Endothelial cell of umbilical vein (primary cell): Measurements from ENCODE around the gene SPAAR. TPM values are rescaled to one million over a fixed set of nuclear protein-coding genes. Genes with fewer than 3 reads are reported as not detected.
A peak's percentile ranks its signal among the peaks of the same experiment; 100 is the strongest.

Experiments
- BruUV-seq: library from RNA; stranded (reverse); fragments of 400-500 nt; replicated peaks from 2 replicates; lab custom pipeline; 2021; lab: Mats Ljungman, UMichigan
- CTCF ChIA-PET: fragments of 300-600, 350-600 bp; sonication (Branson Sonifier 250); formaldehyde crosslinking; loops from one replicate; lab custom pipeline; 2021; ENCODE audit warnings: antibody characterized with exemption, inconsistent platforms; lab: Charles Lee
- POLR2A ChIA-PET: fragments of 300-600, 350-600 bp; sonication (Branson Sonifier 250); formaldehyde crosslinking; loops from one replicate; lab custom pipeline; 2021; ENCODE audit warnings: antibody characterized with exemption, inconsistent platforms; lab: Charles Lee
- DNase-seq: peaks from one replicate; pipeline ENCODE4 v3.0.0-alpha.2; 2011; ENCODE audit warnings: low read depth, low spot score
- FAIRE-seq: peaks from 2 replicates; lab custom pipeline; 2011; peaks lifted over from hg19 to GRCh38; lab: Jason Lieb, UNC
- H2AFZ ChIP-seq: 2 replicates; pipeline ENCODE4 v1.6.0; 2012; ENCODE audit warnings: low read depth, low read length, control low read depth, inconsistent platforms
- H3K27ac ChIP-seq: 2 replicates; pipeline ENCODE4 v1.5.1; 2011; ENCODE audit warnings: low read depth, mild to moderate bottlenecking, control low read depth, low read length, moderate library complexity; ENCODE audit not compliant: insufficient read depth
- H3K27me3 ChIP-seq, 2 experiments: 2 replicates each; pipeline versions ENCODE4 v1.6.0 to v1.6.1; 2011; ENCODE audit warnings: low read length in 2 of 2, mixed read lengths in 1 of 2; ENCODE audit not compliant: control insufficient read depth in 2 of 2, insufficient read depth in 2 of 2
- H3K36me3 ChIP-seq, 2 experiments: 2 replicates in 1 of 2; 3 replicates in 1 of 2; pipeline ENCODE4 v1.5.1; 2011; ENCODE audit warnings: low read length in 2 of 2, mild to moderate bottlenecking in 1 of 2, moderate library complexity in 1 of 2; ENCODE audit not compliant: control insufficient read depth in 2 of 2, insufficient read depth in 2 of 2; ENCODE audit errors: extremely low read depth in 1 of 2
- H3K4me1 ChIP-seq: 3 replicates; pipeline ENCODE4 v1.5.1; 2011; ENCODE audit warnings: mild to moderate bottlenecking, low read length; ENCODE audit not compliant: control insufficient read depth, insufficient read depth; ENCODE audit errors: extremely low read depth
- H3K4me2 ChIP-seq: 2 replicates; pipeline ENCODE4 v1.6.1; 2011; ENCODE audit warnings: low read length, control low read depth, mixed read lengths; ENCODE audit not compliant: insufficient read depth
- H3K4me3 ChIP-seq, 3 experiments: fragments of 200-600 bp in 1 of 3; sonication (generic), shearing (Covaris generic) in 1 of 3; replicated peaks in 1 of 3; 2 replicates each; pipeline ENCODE4 v1.5.1; 2011 to 2016; ENCODE audit warnings: control low read depth in 3 of 3, low read length in 3 of 3, mild to moderate bottlenecking in 2 of 3, inconsistent platforms in 1 of 3, low read depth in 1 of 3, moderate library complexity in 1 of 3; ENCODE audit not compliant: insufficient read depth in 1 of 3
- H3K79me2 ChIP-seq: 2 replicates; pipeline ENCODE4 v1.6.0; 2012; ENCODE audit warnings: low read length, inconsistent platforms; ENCODE audit not compliant: control insufficient read depth, insufficient read depth
- H3K9ac ChIP-seq: replicated peaks from 2 replicates; pipeline ENCODE3; 2011; ENCODE audit warnings: low read length, control low read depth; ENCODE audit not compliant: insufficient read depth; ENCODE audit errors: extremely low read depth
- H3K9me1 ChIP-seq: replicated peaks from 3 replicates; pipeline ENCODE4 v1.6.0; 2011; ENCODE audit warnings: mild to moderate bottlenecking, low read length; ENCODE audit not compliant: control insufficient read depth, insufficient read depth; ENCODE audit errors: extremely low read depth
- H3K9me3 ChIP-seq: replicated peaks from 2 replicates; pipeline ENCODE4 v1.5.1; 2012; ENCODE audit warnings: low read length, inconsistent platforms; ENCODE audit not compliant: control insufficient read depth, insufficient read depth
- H4K20me1 ChIP-seq: replicated peaks from 2 replicates; pipeline ENCODE3; 2011; ENCODE audit warnings: mild to moderate bottlenecking, low read length; ENCODE audit not compliant: control insufficient read depth, insufficient read depth; ENCODE audit errors: extremely low read depth
- CTCF ChIP-seq, 2 donors: IDR thresholded peaks; 1 replicate in 1 of 2; 2 replicates in 1 of 2; pipeline ENCODE4 v1.5.1; 2011; ENCODE audit warnings: low read length in 2 of 2, mild to moderate bottlenecking in 2 of 2, moderate library complexity in 2 of 2, control low read depth in 1 of 2, inconsistent platforms in 1 of 2, low read depth in 1 of 2; ENCODE audit not compliant: insufficient read depth in 1 of 2; ENCODE audit errors: extremely low read depth in 1 of 2
- EZH2 ChIP-seq: IDR thresholded peaks from 2 replicates; pipeline ENCODE4 v1.6.1; 2012; ENCODE audit warnings: borderline replicate concordance, low read depth, mild to moderate bottlenecking, moderate library complexity, low read length, inconsistent platforms; ENCODE audit not compliant: severe bottlenecking
- FOS ChIP-seq: IDR thresholded peaks from 2 replicates; pipeline ENCODE4 v1.6.1; 2011; ENCODE audit warnings: mild to moderate bottlenecking, low read length, moderate library complexity, borderline replicate concordance; ENCODE audit not compliant: insufficient read depth
- GATA2 ChIP-seq: IDR thresholded peaks from 2 replicates; pipeline ENCODE4 v1.7.0; 2011; ENCODE audit warnings: low read depth, mild to moderate bottlenecking, moderate library complexity, mixed read lengths, low read length; ENCODE audit not compliant: insufficient read length, insufficient read depth
- JUN ChIP-seq: IDR thresholded peaks from 2 replicates; pipeline ENCODE4 v1.6.1; 2011; ENCODE audit warnings: borderline replicate concordance, low read depth; ENCODE audit not compliant: insufficient read length, insufficient read depth
- MAX ChIP-seq: IDR thresholded peaks from 2 replicates; pipeline ENCODE4 v1.6.1; 2011; ENCODE audit not compliant: insufficient read depth, insufficient read length
- MYC ChIP-seq: IDR thresholded peaks from one replicate; pipeline ENCODE4 v1.6.1; 2011; ENCODE audit warnings: mild to moderate bottlenecking, low read depth, low read length
- POLR2A ChIP-seq: IDR thresholded peaks from 2 replicates; pipeline ENCODE4 v1.6.1; 2012; ENCODE audit warnings: low read depth, mild to moderate bottlenecking, control low read depth, low read length
- POLR2AphosphoS5 ChIP-seq: IDR thresholded peaks from 2 replicates; pipeline ENCODE4 v1.6.1; 2012; ENCODE audit warnings: low read depth, mild to moderate bottlenecking, control low read depth, low read length, moderate library complexity; ENCODE audit not compliant: insufficient read depth
- dilution Hi-C: fragments of 300-500 bp; cut with MboI; formaldehyde crosslinking; loops from one replicate; pipeline ENCODE4 v1.15.0; 2019; ENCODE audit warnings: low sequenced_read_pairs; ENCODE audit not compliant: extremely low pct_ligation_motif_present
- intact Hi-C: fragments of 100-400 bp; cut with micrococcal nuclease; formaldehyde crosslinking; loops from one replicate; pipeline ENCODE4 v1.10.0; 2022
- polyA plus RNA-seq, 4 experiments: library from polyadenylated mRNA; depleted of rRNA in 3 of 4; stranded (reverse) in 3 of 4; unstranded in 1 of 4; fragments of >200 nt; gene quantifications; 2 replicates each; pipeline versions ENCODE4 v1.2.1 to v1.2.3, GENCODE V29; 2011 to 2012; ENCODE audit warnings: missing spikeins in 1 of 4
- total RNA-seq: library from RNA; stranded (reverse); gene quantifications from 2 replicates; pipeline ENCODE4 v1.2.3, GENCODE V29; 2021

Gene SPAAR
- total and polyA plus RNA-seq, 2 donors (not counting 3 experiments of a cell fraction or from before 2014, with no cell fraction given) = 20.8 to 24.8 TPM

GRCh38 chr9:35910613-35911359 is 1.5 kb downstream of the SPAAR start:
- DNase-seq (peak; percentile 86), FAIRE-seq (peak; percentile 66)
- ChIA-PET CTCF (interaction anchor here (0.7 to 6.4 kb wide), 24 partner anchors 8 to 191 kb away, joined by 3 to 46 read pairs (median 5); partner anchors contain the start of genes FAM221B, HINT2, NPR2 and TMEM8B), POLR2A (no interaction called here)
- Histone ChIP-seq H3K79me2 (peaks cover 39% of the 10 kb centered on the region), H3K9me3 (no peaks in the 10 kb centered on the region), H3K9me1 (no peaks in the 10 kb centered on the region), H3K36me3 (no peaks in the 10 kb centered on the region), H3K4me1 (peaks cover 68% of the 10 kb centered on the region), H3K4me3 (peak overlapping the region in 2 of 3 experiments; percentile 4 to 53), H4K20me1 (no peaks in the 10 kb centered on the region), H2AFZ (no peak overlapping the region), H3K4me2 (peak overlapping the region; percentile 63), H3K27me3 (no peaks in the 10 kb centered on the region), H3K9ac (peak overlapping the region; percentile 77), H3K27ac (peak overlapping the region; percentile 94)
- intact Hi-C loops = loop anchor here (1.0 kb wide), 1 partner anchor 84 kb away; no protein-coding TSS in a partner anchor
- BruUV-seq = TSS peak; percentile 21
- peak; percentile 60 to 65 for TF ChIP-seq CTCF (IDR thresholded peaks at IDR 0.05; ENCODE audit: extremely low read depth in 1 of 2, insufficient read depth in 1 of 2, low read depth in 1 of 2, low read length in 2 of 2)
- no peak for TF ChIP-seq JUN
- no peak for TF ChIP-seq FOS
- peak; percentile 21 for TF ChIP-seq GATA2
- peak; percentile 10 for TF ChIP-seq POLR2AphosphoS5
- no peak for TF ChIP-seq MAX
- TF ChIP-seq POLR2A = peak; percentile 61
- TF ChIP-seq MYC = no peak
- TF ChIP-seq EZH2 = no peak
- dilution Hi-C loops = no loop called here
